T-helper 9 cell (primary cell): ENCODE measurements around the gene IMP4.

Source experiments
- DNase-seq: peaks from one replicate; pipeline ENCODE4 v3.0.0-alpha.2; 2020

The IMP4 gene

DNA sequence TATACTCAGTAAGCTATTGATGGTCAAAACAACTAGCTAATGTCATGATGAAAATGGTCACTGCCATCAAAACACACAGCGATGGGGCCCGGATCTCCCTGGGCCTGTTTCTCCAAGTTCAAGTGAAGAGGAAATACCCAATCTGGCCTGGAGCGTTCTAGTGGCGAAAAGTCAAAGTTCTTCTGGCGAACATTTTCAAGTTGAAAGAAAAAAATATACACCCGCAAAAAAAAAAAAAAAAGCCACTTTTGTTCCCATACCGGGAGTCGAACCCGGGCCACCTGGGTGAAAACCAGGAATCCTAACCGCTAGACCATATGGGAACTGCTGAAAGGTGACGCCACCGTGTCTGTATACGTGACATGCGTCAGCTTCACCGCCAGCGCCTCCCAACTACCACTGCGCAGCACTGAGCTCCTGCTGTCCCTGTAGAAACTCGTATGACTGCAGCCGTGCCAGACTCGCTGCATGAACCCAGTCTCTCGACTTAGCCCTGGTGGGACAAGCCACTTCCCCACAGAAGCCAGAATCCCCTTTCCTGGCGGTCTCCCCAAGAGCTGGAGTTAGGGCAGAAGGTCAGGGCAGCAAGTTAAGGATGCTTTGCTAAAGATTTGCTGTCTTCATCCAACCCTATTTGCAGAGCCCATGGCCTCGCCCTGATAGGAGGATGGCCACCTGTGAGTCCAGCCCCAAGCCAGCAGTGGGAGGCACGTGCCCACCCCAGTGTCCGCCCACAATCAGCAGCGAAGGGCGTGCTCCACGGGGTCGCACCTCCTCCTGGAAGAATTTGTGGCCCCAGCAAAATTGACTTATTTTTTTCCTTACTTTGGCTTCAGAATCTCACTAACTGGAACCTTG lies 5.6 kb upstream of the IMP4 start:
- DNase-seq = peak; percentile 52

DNA sequence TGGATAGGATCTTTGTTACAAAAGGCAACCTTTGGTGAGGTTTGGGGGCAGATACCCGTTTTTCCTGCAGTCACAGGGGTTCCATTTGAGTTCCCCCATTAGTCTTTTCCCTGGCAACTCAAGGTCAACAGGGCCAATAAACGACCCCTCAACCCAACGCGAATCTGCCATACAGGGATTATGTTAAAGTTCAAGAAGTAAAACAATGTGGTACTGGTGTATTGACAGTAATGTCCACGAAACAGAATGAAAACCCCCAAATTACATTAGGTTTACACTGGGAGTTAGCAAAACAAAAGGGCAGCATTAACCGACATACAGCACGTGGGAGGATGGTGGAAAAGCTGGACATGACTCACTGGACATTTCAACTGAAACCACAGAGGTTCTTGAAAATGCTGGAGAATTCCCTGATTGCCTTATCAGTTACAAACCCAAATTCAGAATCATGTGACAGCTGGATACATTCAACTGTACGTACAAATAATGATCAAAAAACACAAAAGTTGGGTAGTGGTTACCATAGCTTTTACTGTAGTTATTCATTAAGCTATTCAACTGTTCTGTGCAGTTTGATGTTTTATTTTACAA lies 4.9 kb upstream of the IMP4 start:
- DNase-seq = no peak

DNA sequence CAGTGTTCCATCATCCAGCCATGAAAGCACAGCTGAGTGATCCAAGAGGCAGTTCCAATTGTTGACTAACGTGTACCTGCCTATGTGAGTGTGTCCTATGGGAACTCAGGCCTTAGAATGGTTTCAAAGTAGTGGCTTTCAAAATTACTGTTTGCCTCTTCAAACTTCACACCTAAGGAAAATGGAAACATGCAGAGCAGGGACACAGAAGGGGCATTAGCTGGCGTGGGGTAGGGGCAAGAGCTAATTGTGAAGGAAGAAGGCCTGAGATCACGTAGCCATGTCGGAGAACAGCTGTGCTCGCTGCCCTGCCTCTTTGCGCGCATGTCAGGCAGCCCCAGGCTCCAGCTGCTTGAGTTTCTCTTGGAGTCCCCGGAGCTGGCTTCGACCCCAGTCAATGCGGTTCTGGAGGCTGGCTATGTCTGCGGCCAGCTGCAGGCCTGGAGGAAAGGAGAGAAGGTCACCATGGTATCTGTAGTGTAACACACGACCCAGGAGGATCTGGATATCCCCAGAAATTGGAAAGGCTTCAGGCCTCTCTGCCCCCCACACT lies 3.8 kb upstream of the IMP4 start:
- no peak for DNase-seq

DNA sequence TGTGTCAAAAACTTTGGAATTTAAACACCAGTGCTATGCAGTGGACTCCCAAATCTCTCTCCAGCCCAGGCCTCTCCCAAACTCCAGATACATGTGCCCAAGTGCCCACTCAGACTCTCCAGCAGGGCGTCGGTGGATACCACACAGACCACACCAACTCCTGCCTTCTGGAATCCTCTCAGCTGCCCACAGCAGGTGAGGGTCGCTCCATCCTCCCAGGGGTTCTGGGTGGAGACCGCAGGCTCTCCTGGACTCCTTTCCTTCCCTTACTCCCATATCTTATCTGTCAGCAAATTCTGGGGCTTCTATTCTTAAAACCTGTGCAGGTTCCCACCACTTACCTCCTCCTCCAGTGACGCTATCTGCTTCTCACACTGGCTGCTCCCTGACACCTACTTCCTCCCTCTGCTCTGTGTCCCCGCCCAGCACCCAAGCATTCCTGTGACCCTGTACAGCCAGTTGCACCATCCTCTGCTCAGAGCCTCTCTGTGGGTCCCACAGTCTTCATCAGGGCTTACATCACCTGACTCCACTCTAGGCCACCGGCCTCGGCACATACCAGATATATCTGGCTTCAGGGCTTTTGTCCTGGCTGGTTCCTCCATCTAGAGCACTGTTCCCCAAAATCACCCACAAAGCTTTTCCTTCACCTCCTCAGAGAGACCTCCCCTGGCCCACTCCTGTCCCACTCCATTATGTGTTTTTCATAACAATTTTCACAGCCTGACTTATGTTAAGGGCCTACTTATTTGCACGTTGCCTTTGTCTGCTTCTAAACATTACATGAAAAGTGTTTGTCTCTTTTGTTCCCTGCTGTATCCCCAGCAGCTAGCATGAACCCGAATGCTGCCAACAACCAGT lies 2.6 kb upstream of the IMP4 start:
- no peak for DNase-seq

DNA sequence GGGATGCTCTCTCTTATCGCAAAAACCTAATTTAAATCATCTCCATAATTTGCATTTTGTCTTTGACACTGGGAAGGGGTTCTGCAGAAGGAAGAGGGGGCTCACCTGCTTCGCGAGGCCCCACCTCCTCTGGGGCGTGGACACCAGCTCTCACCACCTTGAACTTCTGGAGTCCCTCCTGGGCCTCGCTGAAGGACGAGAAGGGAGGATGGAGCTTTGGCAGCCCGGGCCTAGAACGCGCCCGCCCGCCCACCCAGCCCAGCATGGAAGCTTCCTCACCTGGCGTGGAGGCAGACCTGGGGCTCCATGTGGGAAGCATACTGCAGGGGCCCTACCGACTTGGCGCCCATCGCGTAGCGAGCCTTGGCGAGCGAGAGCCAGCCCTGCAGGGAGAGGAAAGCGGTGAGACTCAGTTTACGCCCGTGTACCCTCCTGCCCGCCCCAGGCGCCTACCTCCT lies 1.1 kb upstream of the IMP4 start:
- DNase-seq = no peak

DNA sequence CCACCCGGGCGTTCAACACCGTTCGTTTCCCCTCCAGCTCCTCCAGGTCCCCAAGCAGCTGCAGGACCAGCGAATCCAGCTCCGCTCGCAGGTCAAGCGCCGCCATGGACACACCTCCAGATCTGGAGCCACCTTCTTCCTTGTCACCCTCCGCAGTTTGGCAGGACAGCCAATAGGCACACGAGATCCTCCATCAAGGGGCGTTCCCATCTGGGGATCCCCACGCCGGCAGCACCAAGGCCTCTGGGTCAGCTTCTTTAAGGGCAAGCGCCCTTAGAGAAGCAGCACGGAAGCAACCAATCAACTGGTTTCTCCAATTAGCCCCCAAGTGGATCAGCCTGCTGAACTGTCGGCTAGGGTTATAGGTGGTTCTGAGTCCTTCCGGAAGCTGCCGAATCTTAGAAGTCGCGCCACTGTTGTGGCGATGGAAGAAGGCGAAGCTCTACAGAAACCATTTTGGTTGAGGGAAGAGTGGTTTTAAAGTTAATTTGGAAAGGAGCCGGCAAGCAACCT lies 621 bp upstream of the IMP4 start:
- peak; percentile 77 for DNase-seq

DNA sequence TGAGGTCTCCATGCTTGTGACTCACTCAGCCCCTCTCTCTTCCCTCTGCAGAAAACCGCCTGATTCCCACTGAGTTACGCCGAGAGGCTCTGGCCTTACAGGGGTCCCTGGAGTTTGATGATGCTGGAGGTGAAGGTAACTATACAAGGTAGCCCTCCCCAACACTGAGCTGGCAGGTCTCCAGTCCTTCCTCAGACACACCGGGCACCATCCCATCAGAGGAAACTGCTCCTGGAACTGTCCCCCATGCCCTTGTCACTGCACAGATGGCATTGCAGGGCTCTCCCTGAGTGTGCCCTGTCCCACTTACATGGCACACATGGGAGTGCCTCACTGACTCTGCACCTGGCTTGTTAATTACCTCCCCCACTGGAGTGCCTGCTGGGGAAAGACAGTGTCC lies 1.9 kb downstream of the IMP4 start:
- no peak for DNase-seq

DNA sequence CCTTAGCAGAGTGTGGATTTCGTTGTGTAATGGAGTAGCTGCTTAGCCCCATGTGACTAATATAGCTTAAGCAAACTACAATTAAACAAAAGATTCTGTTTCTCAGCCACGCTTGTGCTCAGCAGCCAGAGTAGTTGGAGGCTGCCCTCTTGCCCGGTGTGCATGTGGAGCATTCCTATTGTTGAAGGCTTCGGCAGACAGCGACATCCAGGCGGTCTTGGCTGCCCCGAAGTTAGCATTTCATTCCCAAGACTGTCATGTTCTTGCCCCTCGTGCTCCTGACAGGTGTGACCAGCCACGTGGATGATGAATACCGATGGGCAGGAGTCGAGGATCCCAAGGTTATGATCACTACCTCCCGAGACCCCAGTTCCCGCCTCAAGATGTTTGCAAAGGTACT lies 2.4 kb downstream of the IMP4 start:
- no peak for DNase-seq

DNA sequence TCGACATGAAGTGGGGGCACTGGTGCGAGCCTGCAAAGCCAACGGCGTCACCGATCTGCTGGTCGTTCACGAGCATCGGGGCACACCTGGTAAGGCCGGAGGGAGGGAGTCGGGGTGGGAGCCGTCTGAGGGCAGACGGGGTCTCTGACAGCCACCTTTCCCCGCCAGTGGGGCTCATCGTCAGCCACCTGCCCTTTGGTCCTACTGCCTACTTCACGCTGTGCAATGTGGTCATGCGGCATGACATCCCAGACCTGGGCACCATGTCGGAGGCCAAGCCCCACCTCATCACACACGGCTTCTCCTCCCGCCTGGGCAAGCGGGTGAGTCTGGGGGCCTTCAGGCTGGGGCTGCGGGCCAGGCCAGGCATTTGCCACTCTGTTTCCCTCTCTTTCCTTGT lies 2.9 kb downstream of the IMP4 start:
- DNase-seq = no peak

DNA sequence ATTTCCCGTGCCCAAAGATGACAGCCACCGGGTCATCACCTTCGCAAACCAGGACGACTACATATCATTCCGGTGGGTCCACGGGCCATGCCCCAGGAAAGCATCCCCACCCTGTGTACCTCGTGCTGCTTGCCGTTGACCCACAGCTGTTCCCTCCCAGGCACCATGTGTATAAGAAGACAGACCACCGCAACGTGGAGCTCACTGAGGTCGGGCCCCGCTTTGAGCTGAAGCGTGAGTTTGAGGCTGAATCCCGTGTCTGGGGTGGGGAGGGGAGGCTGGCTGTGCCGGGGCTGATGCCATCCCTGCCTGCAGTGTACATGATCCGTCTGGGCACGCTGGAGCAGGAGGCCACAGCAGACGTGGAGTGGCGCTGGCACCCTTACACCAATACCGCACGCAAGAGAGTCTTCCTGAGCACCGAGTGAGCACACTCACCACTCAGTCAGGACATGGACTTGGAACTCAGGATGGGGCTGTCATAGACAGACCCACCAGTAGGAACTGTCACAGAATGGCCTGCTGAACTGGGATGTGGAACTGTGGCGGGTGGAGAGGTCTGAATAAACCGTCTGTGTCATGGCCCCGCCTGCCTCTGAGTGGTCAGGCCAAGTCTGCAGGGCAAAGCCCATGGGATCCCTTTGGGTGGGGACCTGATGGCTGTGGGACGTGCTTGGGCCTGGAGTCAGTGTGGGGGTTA lies 3.5 kb downstream of the IMP4 start:
- DNase-seq = no peak

DNA sequence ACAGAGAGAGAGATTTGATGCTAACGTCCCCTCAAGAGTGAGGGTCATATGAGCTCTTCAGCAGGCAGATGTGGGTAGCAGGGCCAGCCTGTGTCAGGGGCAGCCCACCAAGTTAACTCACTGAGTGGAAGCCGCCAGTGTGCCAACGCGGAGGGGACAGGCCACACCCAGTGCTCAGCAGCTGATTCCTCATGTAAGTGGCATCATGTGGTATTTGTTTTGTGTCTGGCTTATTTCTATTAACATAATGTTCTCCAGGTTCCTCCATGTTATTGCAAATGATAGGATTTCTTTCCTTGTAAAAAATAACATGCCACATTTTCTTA lies 4.0 kb downstream of the IMP4 start:
- no peak for DNase-seq

DNA sequence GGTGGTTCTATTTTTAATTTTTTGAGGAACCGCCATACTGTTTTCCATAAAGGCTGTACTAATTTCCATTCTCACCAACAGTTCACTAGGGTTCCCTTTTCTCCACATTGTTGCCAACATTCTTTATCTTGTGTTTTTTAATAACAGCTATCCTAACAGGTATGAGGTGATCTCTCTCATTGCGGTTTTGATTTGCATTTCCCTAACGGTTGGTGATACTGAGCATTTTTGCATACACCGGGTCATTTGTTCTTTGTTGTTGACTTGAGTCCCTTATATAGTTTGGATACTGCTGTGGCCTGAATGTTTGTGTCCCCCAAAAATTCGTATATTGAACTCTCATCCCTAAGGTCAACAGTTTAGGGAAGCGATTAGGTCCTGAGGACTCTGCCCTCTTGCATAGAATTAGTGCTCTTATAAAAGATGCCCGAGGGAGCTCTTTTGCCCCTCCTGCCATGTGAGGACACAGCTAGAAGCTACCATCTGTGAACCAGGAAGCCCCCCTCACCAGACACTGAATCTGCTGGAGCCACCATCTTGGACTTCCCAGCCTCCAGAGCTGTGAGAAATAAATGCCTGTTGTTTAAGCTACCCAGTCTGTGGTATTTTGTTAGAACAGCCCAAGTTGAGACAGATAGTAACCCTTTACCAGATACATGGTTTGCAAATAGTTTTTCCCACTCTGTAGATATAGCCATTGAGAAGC lies 4.7 kb downstream of the IMP4 start:
- no peak for DNase-seq

DNA sequence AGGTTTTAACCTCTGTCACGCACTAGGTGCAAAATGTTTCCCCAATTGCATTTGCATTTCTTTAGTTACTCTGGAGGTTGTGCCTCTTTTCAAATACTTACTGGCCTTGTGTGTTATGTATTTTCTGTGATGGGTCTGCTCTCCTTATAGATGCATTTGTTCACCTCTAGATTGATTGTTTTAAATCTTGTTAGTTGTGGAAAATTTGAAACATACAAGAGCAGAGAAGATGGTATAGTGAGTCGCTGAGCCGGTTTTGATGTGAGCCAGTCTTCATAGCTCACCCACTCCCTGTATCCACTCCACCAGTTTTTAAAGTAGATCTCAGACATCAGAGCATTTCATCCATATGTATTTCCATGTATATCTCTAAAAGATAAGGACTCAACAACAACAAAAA lies 6.5 kb downstream of the IMP4 start:
- no peak for DNase-seq

DNA sequence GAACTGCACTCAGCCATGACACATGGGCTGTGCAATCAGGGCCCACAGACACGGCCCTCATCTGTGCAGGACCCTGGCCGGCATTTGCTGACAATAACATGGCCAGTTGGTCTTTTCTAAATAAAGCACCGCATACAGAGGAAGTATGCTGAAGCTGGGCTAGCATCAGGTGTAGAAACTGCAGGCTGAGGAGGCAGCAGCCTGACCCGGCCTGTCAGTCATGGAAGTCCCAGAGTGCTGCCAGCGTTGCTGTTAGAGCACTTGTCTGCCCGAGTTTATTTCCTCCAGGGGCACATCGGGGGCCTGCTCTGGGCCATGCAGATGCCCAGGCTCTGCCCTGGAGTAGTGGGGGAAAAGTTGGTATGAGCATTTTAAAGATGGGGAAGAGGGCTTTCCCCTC lies 9.0 kb downstream of the IMP4 start:
- DNase-seq = no peak

DNA sequence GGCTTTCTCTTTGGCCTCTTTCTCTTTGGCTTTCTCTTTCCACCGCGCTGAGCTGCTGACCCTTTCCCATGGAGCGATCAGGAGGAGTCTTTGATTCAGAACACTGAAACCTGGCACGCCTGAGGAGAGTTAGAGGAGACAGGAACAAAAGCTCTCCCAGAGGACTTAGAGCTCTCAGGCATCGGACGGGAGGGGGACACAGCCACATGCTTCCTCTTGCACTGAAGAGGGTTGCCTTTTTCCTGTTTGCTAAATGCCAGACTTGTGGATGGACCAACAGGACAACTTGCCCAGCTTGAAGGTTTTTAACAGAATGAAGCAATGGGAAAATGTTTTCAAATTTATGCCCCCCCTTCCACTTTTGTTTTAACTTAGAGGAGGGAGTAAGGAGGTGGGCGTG lies 9.5 kb downstream of the IMP4 start:
- no peak for DNase-seq

DNA sequence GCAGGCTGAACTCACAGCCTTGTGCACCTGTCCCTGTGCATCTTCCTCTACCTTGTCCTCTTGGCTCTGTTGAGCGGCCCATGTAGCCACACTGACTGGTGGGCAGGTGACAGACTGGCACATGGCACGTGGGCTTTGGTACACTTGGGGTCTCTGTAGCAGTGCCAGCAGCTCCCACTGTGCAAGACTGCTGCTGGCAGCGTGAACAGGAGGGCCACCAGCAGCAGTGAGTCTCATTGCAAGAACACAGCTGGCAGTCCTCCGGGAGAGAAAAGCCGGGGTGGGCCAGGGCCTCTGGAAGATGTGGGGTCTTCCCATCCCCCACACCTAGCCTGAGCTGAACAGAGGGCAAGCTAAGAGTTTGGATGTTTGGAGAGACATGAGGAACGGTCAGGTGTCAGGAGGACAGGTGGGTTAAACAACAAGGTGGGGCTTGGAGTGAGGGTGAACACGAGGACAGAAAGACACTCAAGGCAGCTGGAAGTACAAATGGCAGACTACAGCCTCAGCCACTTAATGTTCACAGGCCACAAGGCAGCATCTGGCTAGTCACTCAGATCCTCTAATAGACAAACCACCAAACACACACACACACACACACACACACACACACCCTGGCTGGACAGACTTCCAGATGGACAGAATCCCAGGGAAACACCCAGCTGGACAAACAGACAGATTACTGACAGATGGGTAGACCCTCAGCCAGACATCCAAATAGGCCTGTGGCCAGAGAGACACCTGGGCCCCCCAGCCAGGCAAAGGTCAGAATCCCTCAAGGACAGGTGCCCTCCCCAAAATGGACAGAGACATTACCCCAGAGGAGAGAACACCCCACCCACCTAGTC lies 10.8 kb downstream of the IMP4 start:
- no peak for DNase-seq

DNA sequence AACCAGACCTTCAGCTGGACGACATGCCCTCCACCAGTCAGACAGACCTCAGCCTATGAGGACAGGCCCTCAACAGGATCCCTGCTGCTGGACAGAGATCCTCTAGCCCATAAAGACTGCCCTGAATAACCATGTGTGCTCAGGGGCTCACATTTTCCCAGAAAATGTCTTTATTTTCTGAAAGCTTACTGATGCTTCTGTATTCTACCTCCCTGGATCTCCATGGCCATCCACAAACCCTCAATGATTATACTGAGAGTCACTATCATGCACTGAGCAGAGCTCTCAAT lies 11.4 kb downstream of the IMP4 start:
- DNase-seq = no peak

DNA sequence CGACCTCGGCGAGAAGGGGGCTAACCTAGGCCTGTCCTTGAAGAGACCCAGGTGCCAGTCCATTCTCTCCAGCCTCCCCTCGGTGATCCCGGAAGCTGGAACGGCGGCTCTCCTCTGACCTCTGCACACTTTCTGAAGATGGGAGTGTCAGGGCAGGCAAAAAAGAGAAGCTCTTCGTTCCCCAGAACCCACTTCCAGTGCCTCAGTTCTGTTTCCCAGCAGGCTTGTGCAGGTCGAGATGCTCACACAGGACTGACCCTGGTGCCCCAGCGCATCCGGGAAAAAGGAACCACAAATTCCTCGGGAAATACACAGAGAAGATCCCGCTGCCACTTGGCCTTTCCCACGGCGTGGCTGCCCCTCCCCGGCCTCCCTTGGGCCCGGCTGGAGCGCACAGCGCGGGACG lies 12.5 kb downstream of the IMP4 start:
- DNase-seq = no peak

DNA sequence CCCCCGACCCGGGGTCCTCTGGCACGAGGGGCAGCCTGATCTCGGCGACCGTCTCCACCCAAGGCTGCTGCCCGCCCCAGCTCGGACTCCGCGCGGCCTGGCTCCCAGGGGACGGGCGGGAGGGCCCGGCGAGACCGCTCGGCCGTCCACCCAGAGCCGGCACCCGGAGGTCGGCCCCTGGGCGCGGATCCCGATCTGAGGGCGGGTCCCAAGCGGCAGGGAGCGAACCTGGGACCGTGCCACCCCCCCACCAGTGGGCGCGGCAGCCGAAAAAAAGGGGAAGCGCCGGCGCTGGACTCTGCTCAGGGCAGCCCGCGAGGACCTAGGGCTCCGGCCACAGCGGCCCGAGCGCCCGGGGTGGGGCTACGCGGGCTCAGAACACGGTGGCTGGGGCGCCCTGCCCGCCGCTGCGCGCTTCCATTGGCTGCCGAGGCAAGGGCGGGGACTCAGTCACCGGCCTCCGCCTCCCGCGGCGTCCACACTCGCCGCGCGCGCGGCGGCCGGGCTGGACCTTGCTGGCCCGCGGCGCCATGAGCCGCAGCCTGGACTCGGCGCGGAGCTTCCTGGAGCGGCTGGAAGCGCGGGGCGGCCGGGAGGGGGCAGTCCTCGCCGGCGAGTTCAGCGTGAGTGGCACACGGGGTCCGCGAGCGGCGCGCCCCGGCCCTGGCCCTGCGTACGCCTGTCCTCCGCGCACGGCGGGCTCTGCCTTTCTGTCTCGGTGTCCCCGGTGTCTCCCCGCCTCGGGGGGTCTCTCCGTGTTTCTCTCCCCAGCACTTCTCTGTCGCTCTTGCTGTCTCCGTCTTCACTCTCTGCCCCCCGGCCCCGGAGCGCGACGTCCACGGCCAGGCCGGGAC lies 13.1 kb downstream of the IMP4 start, which contains the start of gene PTPN18:
TSS of gene PTPN18 (plus strand) at position 479 of the 854 bp plus-strand sequence. CDS start at position 531, 52 bp downstream.
- peak; percentile 48 for DNase-seq

DNA sequence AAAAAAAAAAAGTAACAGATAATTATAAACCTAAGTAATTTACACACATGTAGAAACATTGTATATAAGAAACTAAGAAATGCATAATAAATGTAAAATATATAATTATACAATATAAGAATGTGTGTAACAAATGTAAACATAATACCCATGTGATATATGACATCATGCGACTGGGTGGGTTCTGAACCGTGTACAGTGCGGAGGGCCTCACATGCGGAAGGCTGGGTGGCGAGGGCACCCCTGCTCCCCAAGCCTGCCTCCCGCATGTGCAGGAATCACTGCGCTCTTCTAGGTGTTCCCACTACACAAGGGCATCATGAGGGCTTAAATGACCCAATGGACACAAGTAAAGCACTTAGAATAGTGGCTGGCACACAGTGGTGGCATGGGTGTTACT lies 15.2 kb downstream of the IMP4 start:
- DNase-seq = no peak
